Loucy (cell line): ENCODE results near the gene VEPH1.

Experiments used
- EZH2phosphoT487 ChIP-seq: fragments of 200-600 bp; IDR thresholded peaks from 2 replicates; pipeline ENCODE4 v1.6.1; 2018; ENCODE audit warnings: antibody characterized with exemption, mild to moderate bottlenecking, moderate library complexity, borderline replicate concordance
- TF ChIP-seq, protein P1 (sequence below): fragments of 200-600 bp; sonication (generic); conservative IDR thresholded peaks from 2 replicates; pipeline ENCODE4 v1.5.1; 2014; ENCODE audit warnings: mild to moderate bottlenecking, antibody characterized with exemption, low read length

DNA sequence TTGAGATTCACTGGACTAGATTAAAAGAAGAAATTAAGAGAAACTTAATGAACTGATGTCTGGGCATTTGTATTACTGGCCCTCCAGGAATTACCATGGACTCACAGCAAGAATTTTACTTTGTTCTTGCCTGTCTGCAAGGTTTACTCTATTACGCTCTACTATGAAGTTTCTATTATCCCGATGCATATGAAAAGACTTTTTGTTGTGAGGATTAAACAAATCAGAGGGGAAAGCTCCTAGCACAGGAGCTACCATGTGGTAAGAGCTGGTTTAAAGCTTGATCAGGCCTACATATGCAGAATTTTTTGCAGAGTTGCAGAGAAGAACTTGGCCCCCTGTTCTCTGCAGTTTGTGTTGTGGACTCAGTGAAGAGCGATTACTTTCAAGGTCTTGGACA lies 128.3 kb downstream of the VEPH1 start:
- TF ChIP-seq, protein P1, sequence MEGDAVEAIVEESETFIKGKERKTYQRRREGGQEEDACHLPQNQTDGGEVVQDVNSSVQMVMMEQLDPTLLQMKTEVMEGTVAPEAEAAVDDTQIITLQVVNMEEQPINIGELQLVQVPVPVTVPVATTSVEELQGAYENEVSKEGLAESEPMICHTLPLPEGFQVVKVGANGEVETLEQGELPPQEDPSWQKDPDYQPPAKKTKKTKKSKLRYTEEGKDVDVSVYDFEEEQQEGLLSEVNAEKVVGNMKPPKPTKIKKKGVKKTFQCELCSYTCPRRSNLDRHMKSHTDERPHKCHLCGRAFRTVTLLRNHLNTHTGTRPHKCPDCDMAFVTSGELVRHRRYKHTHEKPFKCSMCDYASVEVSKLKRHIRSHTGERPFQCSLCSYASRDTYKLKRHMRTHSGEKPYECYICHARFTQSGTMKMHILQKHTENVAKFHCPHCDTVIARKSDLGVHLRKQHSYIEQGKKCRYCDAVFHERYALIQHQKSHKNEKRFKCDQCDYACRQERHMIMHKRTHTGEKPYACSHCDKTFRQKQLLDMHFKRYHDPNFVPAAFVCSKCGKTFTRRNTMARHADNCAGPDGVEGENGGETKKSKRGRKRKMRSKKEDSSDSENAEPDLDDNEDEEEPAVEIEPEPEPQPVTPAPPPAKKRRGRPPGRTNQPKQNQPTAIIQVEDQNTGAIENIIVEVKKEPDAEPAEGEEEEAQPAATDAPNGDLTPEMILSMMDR, result no peak
- TF ChIP-seq EZH2phosphoT487, result no peak
